NOMO-1 treated with DMSO at 0.1 percent for 48 hours (cell line): ENCODE results near the gene AQP6.

Experiments
- DNase-seq: peaks from one replicate; lab custom pipeline; 2025; ENCODE audit not compliant: unreplicated experiment; lab: John Stamatoyannopoulos, UW

Gene AQP6

GRCh38 chr12:49955899-49956662, 16.7 kb upstream of the AQP6 start:
- DNase-seq, result peak; percentile 21

DNA sequence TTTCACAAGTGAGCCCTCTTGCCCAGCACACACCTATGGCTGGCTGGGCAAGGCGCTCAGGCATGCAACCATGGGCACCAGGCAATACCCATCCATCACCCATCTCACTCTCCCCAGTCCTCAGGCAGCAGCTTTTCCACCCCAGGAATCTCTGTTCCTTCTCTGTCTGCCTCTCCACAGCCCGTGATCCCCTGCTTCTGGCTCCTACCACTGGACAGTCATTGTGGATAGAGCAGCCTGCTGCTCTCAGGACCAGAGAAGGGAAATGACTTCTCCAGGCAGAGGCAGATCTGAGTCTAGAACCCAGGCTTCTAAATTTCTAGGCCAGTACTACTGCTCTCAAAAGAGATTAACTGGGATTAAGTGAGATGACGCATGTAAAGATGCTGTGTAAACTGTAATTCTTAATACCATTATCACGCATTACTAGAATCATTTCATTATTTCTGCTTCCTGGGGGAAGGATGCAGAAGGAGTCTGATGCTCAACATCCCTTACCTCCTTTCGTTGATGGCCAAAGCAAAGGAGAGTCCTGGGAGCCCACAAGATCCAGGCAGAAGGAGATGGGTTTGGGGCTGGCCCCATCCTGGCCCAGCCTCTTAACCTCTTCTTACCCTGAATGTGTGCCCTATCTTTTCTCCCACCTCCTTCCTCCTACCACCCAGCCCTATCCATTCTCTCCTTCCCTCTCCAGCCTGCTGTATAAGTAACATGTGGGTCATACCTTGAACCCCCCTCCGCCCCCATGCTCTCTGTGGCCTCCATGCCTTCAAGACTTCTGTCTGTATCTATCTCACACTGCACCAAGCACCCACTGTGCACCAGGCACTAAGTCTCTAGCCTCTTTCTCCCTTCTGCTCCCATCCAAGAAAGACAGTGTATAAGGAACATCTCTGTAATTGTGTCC, 15.8 kb upstream of the AQP6 start:
- DNase-seq, result no peak

DNA sequence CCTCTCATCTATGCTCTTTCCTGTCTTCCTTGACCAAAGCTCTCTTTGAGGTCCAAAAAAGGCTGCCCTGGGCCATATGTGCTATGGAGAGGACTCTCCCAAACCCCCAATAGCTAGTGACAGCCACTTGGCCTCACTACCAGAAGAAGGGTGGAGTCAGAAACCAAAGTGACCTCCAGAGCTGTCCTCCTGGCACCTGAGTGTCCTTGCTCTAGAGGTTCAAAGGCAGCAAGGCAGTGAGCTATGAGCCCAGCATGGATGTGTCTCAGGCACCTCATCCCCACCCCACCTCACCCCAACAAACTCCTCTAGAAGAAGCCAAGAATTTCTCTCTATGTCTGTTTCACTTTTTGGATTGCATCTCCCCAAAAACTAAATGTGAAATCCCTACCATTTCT, 15.2 kb upstream of the AQP6 start:
- no peak for DNase-seq

- DNase-seq, result no peak
Measured at GRCh38 chr12:49959685-49960473, 12.9 kb upstream of the AQP6 start.

DNA sequence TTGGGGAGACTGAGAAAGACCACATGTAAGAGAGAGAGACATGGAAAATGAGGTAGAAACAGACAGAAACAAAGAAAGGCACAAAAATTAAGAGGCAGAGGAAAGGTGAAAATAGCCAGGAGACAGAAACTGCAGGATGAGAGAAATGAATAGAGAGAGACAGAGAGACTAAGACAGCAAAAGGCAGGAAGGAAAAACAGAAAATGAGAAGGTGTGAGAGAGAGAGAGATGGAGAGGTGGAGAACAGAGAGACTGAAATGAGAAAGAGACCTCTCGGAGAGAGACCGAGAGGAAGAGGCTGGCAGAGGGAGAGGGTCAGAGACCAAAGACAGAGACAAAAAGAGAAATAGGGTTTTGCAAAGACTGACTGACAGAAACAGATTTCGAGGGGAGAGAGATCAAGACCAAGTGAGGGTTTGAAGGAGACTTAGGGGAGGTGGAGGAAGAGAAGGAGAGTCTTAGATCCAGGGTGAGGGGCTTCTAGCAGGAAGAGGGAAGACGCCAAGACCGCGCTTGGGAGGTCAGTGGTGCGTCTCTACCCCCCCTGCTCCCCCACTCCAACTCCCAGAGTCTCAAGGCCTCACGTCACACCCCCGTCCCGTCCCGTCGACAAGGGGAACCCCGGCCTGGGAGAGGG, 12.2 kb upstream of the AQP6 start:
- DNase-seq, result no peak

DNA sequence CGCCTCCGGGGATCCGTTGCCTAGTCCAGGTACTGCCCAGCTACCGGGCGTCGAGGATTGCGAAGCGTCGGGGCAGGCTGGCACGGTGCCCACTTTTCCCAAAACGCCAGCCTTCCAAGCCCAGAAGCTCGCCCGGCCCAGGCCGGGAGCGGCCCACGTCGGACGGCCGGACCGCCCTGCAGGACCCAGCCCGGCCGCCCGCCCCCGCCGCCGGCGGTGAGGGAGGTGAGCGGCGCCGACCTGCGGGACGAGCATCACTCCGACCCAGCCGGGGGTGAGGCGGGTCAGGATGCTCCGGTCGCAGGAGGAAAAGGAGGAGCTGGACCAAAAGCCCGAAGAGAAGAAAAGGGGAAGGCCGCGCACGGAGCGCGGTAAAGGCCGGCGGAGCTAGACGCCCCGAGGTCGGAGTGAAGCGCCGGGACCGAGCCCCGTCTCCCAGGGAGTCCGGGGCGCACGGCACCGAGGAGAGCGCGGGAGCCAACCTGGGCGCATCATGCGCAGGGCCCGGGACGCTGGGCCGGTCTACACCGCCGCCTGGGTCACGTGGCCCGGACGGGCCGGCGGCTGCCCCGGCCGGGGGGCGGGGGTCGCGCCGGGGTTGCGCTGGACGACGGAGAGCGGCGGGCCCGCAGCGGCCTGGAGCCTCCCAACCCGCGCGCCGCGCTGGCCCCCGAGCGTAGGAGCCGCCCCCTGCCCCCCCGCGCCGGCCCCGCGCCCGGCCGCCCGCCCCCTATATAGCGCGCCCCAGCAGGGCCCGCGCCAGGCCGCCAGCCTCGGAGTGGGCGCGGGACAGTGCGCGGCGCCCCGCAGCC, 11.4 kb upstream of the AQP6 start, which contains the start of gene AQP5:
Gene AQP5 (plus strand): TSS at position 762 of the 812 bp plus-strand sequence. CDS start 146 bp downstream, outside the sequence.
- no peak for DNase-seq

DNA sequence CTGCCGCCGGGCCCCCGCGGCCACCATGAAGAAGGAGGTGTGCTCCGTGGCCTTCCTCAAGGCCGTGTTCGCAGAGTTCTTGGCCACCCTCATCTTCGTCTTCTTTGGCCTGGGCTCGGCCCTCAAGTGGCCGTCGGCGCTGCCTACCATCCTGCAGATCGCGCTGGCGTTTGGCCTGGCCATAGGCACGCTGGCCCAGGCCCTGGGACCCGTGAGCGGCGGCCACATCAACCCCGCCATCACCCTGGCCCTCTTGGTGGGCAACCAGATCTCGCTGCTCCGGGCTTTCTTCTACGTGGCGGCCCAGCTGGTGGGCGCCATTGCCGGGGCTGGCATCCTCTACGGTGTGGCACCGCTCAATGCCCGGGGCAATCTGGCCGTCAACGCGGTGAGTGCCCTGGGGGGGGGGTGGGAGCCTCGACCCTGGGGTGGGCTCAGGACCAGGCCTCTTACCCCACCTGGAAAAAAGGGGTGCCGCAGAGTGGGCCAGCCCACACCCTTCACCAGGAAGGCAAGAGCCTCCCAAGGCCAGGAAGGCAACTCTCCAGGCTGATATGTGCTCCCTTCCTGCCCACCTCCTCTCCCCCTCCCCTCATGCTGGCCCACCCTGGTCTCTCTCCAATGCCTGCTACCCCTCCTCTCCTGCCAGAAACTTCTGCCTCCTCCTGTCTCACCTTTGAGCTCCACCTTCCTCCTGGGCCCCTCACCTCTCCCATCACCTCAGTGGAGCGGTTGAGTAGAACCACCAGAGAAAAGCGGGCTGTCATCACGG, 10.6 kb upstream of the AQP6 start:
- no peak for DNase-seq

- no peak for DNase-seq
Measured at GRCh38 chr12:49962861-49963765, 9.6 kb upstream of the AQP6 start.

DNA sequence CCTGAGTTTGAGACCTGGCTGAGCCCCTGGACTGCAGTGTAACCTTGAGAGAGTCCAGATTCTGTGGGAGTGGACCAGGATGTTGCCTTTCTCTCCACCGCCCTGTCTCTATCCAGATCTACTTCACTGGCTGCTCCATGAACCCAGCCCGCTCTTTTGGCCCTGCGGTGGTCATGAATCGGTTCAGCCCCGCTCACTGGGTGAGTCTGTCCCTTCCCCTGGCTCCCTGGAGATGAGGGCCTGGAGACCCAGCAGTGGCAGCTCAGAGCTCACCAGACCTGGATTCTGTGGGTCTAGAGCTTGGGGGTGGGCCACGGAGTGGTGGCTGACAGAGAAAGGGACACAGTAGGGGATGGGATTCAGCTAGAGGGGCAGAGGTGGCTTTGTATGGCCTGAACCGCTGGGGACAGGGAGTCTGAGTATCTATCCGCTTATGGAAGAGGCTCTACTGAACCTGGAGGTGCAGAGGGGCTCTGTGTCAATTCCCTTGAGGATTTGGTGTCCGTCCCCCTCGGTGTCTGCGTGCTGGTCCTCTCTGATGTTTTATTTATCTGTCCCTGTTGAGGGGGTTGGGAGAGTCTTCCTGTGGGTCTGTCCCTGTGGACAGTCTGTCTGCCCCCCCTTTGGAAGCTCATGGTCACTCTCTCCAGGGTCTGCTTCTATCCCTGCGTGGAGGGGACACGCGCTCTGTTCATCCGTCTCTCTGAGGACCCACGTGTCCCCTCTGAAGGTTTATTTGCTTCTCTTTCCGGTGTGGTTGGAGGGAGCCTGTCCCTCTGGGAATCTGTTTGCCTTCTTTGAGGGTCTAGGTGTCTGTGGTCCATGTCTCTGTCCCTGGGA, 8.6 kb upstream of the AQP6 start:
- DNase-seq, result no peak

DNA sequence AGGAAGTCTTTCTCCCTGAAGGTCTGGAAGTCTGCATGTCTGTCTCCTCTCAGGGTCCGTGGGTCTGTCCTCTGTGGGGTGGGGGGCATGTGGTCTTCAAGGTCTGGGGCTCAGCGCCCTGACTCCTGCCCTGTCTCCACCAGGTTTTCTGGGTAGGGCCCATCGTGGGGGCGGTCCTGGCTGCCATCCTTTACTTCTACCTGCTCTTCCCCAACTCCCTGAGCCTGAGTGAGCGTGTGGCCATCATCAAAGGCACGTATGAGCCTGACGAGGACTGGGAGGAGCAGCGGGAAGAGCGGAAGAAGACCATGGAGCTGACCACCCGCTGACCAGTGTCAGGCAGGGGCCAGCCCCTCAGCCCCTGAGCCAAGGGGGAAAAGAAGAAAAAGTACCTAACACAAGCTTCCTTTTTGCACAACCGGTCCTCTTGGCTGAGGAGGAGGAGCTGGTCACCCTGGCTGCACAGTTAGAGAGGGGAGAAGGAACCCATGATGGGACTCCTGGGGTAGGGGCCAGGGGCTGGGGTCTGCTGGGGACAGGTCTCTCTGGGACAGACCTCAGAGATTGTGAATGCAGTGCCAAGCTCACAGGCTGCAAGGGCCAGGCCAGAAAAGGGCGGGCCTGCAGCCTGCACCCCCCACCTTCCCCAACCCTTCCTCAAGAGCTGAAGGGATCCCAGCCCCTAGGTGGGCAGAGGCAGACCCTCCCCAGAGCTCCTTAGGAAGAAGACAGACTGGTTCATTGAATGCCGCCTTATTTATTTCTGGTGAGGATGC, 7.7 kb upstream of the AQP6 start:
- no peak for DNase-seq

- DNase-seq, result no peak
Measured at GRCh38 chr12:49965836-49966235, 6.9 kb upstream of the AQP6 start.

GRCh38 chr12:49966511-49967041, 6.2 kb upstream of the AQP6 start:
- no peak for DNase-seq

- DNase-seq, result peak; percentile 72
Measured at GRCh38 chr12:49967042-49967776, 5.5 kb upstream of the AQP6 start.

GRCh38 chr12:49967777-49968250, 4.9 kb upstream of the AQP6 start:
- DNase-seq, result no peak

DNA sequence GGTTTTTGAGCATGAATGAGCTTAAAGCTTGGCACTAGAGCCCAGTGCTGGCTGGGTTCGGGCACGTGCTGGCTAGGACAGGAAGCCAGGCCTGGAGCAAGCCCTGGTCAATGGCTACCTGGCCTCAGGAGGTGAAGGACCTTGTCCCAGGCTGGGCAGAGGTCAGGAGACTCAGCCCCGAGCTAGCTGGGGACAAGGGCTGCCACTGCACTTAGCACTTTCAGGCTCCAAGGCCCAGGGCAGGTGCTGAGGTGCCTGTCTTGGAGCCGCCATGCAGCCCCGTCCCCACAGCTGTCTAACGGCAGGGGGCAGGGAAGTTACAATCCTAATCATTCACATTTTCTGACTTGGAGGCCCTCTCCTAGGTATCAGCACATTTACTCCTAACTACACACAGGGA, 4.3 kb upstream of the AQP6 start:
- DNase-seq, result no peak
